Keratinocyte (primary cell): ENCODE results near the gene SORBS2. TPM values are rescaled to one million over a fixed set of nuclear protein-coding genes. Genes with fewer than 3 reads are reported as not detected.

Experiments used
- DNase-seq: peaks from one replicate; pipeline ENCODE4 v3.0.0-alpha.2; 2011; ENCODE audit warnings: low read depth, missing footprints, low spot score
- FAIRE-seq: peaks from 2 replicates; lab custom pipeline; 2011; peaks lifted over from hg19 to GRCh38; lab: Jason Lieb, UNC
- H2AFZ ChIP-seq: 2 replicates; pipeline ENCODE4 v1.6.0; 2012; ENCODE audit warnings: low read length, control low read depth, inconsistent platforms; ENCODE audit not compliant: control insufficient read depth
- H3K27ac ChIP-seq: 2 replicates; pipeline ENCODE4 v1.5.1; 2011; ENCODE audit warnings: low read length; ENCODE audit not compliant: control insufficient read depth, insufficient read depth
- H3K27me3 ChIP-seq: 3 replicates; pipeline ENCODE4 v1.6.0; 2011; ENCODE audit warnings: low read length; ENCODE audit not compliant: control insufficient read depth, insufficient read depth; ENCODE audit errors: extremely low read depth
- H3K36me3 ChIP-seq, 2 experiments: 2 replicates in 1 of 2; 3 replicates in 1 of 2; pipeline ENCODE4 v1.5.1; 2011; ENCODE audit warnings: low read length in 2 of 2, mild to moderate bottlenecking in 1 of 2; ENCODE audit not compliant: control insufficient read depth in 2 of 2, insufficient read depth in 2 of 2; ENCODE audit errors: extremely low read depth in 1 of 2
- H3K4me1 ChIP-seq: 3 replicates; pipeline ENCODE4 v1.5.1; 2011; ENCODE audit warnings: low read length; ENCODE audit not compliant: control insufficient read depth, insufficient read depth; ENCODE audit errors: extremely low read depth
- H3K4me2 ChIP-seq: 3 replicates; pipeline ENCODE4 v1.6.0; 2011; ENCODE audit warnings: low read depth, low read length; ENCODE audit not compliant: control insufficient read depth, insufficient read depth; ENCODE audit errors: extremely low read depth
- H3K4me3 ChIP-seq, 3 experiments: fragments of 200-600 bp in 1 of 3; sonication (generic) in 1 of 3; 2 replicates in 2 of 3; 3 replicates in 1 of 3; pipeline ENCODE4 v1.5.1; 2011 to 2016; ENCODE audit warnings: low read length in 3 of 3, mild to moderate bottlenecking in 3 of 3, control low read depth in 2 of 3, inconsistent platforms in 1 of 3, low read depth in 1 of 3, mixed read lengths in 1 of 3, mixed run types in 1 of 3, moderate library complexity in 1 of 3; ENCODE audit not compliant: control insufficient read depth in 2 of 3, insufficient read depth in 2 of 3; ENCODE audit errors: extremely low read depth in 1 of 3
- H3K79me2 ChIP-seq: 2 replicates; pipeline ENCODE4 v1.6.0; 2012; ENCODE audit warnings: low read length; ENCODE audit not compliant: control insufficient read depth, insufficient read depth
- H3K9ac ChIP-seq: 3 replicates; pipeline ENCODE4 v1.6.0; 2011; ENCODE audit warnings: low read length; ENCODE audit not compliant: control insufficient read depth, insufficient read depth; ENCODE audit errors: extremely low read depth
- H3K9me1 ChIP-seq: 3 replicates; pipeline ENCODE4 v1.6.0; 2011; ENCODE audit warnings: low read length; ENCODE audit not compliant: control insufficient read depth, insufficient read depth; ENCODE audit errors: extremely low read depth
- H3K9me3 ChIP-seq: 2 replicates; pipeline ENCODE4 v1.5.1; 2012; ENCODE audit warnings: low read depth, low read length; ENCODE audit not compliant: control insufficient read depth
- H4K20me1 ChIP-seq: 3 replicates; pipeline ENCODE4 v1.6.0; 2011; ENCODE audit warnings: low read length; ENCODE audit not compliant: control insufficient read depth, insufficient read depth; ENCODE audit errors: extremely low read depth
- CTCF ChIP-seq, 3 experiments: IDR thresholded peaks in 1 of 3; conservative IDR thresholded peaks in 1 of 3; optimal IDR thresholded peaks in 1 of 3; 2 replicates in 2 of 3; 3 replicates in 1 of 3; pipeline versions ENCODE3 to v1.5.1; 2011; ENCODE audit warnings: low read length in 3 of 3, mild to moderate bottlenecking in 3 of 3, moderate library complexity in 2 of 3, control low read depth in 1 of 3, inconsistent platforms in 1 of 3; ENCODE audit not compliant: insufficient read depth in 2 of 3; ENCODE audit errors: extremely low read depth in 1 of 3
- EZH2 ChIP-seq: IDR thresholded peaks from one replicate; pipeline ENCODE4 v1.6.1; 2012; ENCODE audit warnings: inconsistent platforms, mild to moderate bottlenecking, low read length, moderate library complexity
- dilution Hi-C: fragments of 300-500 bp; cut with MboI; formaldehyde crosslinking; loops from one replicate; pipeline ENCODE4 v1.7.0; 2020; ENCODE audit warnings: low sequenced_read_pairs; ENCODE audit not compliant: extremely low pct_ligation_motif_present
- polyA plus RNA-seq, 5 experiments: library from polyadenylated mRNA; depleted of rRNA in 3 of 5; stranded (reverse) in 3 of 5; stranded (forward) in 1 of 5; unstranded in 1 of 5; fragments of >200 nt; gene quantifications; 1 replicate in 1 of 5; 2 replicates in 3 of 5; 3 replicates in 1 of 5; pipeline versions ENCODE4 v1.2.1 to v1.2.3, GENCODE V29; 2011 to 2012; ENCODE audit warnings: missing spikeins in 2 of 5, low read depth in 1 of 5, low replicate concordance in 1 of 5

The SORBS2 gene
- polyA plus RNA-seq, 1 donor (not counting 4 experiments of a cell fraction or from before 2014, with no cell fraction given): 0.14 TPM

- no peak overlapping the region for H3K27ac ChIP-seq
- dilution Hi-C loops: no loop called here
- no peaks in the 10 kb centered on the region for H3K36me3 ChIP-seq
- H3K4me1 ChIP-seq: peaks cover 3% of the 10 kb centered on the region
- no peaks in the 10 kb centered on the region for H3K27me3 ChIP-seq
- no peak overlapping the region for H3K9ac ChIP-seq
- DNase-seq (no peak), FAIRE-seq (no peak)
- H2AFZ ChIP-seq: no peak overlapping the region
- no peaks in the 10 kb centered on the region for H3K9me3 ChIP-seq
- H4K20me1 ChIP-seq: no peaks in the 10 kb centered on the region
- H3K4me2 ChIP-seq: no peak overlapping the region
- H3K4me3 ChIP-seq: no peak overlapping the region
- TF ChIP-seq CTCF (optimal IDR thresholded peaks at IDR 0.05 in 1 of 3, IDR thresholded peaks at IDR 0.05 in 1 of 3, conservative IDR thresholded peaks at IDR 0.05 in 1 of 3; ENCODE audit: extremely low read depth in 1 of 3, insufficient read depth in 2 of 3, low read length in 3 of 3) (no peak), EZH2 (no peak)
- H3K9me1 ChIP-seq: no peaks in the 10 kb centered on the region
- H3K79me2 ChIP-seq: no peaks in the 10 kb centered on the region
Observed at GRCh38 chr4:185550933-185551332, 261.1 kb downstream of the SORBS2 start.

GRCh38 chr4:185549095-185549639, 262.8 kb downstream of the SORBS2 start:
- H3K9me3 ChIP-seq: no peaks in the 10 kb centered on the region
- no peak overlapping the region for H3K9ac ChIP-seq
- no peak for DNase-seq
- no peaks in the 10 kb centered on the region for H3K36me3 ChIP-seq
- no peaks in the 10 kb centered on the region for H3K27me3 ChIP-seq
- no peak for FAIRE-seq
- H3K79me2 ChIP-seq: no peaks in the 10 kb centered on the region
- no peak overlapping the region for H3K4me3 ChIP-seq
- no peaks in the 10 kb centered on the region for H3K9me1 ChIP-seq
- no peak overlapping the region for H3K4me2 ChIP-seq
- H3K4me1 ChIP-seq: peaks cover 3% of the 10 kb centered on the region
- dilution Hi-C loops: no loop called here
- no peak overlapping the region for H2AFZ ChIP-seq
- no peak overlapping the region for H3K27ac ChIP-seq
- TF ChIP-seq CTCF (optimal IDR thresholded peaks at IDR 0.05 in 1 of 3, IDR thresholded peaks at IDR 0.05 in 1 of 3, conservative IDR thresholded peaks at IDR 0.05 in 1 of 3; ENCODE audit: extremely low read depth in 1 of 3, insufficient read depth in 2 of 3, low read length in 3 of 3) (no peak), EZH2 (no peak)
- no peaks in the 10 kb centered on the region for H4K20me1 ChIP-seq
